HG02759 (cell line): ENCODE measurements around the gene TRAM2.
A peak's percentile ranks its signal among the peaks of the same experiment; 100 is the strongest.
"Not testable (repeated sequence)": the region's sequence is repeated elsewhere in the genome, so short reads cannot be mapped to it uniquely, and the experiment has no call there.

Experiments used
- ATAC-seq: cut with Tn5 transposase; IDR thresholded peaks from one replicate; pipeline ENCODE4 v1.9.1; 2021; ENCODE audit warnings: mild to moderate bottlenecking, moderate library complexity; ENCODE audit not compliant: unreplicated experiment

The TRAM2 gene

GRCh38 chr6:52497652-52498408 lies 79.0 kb downstream of the TRAM2 start:
- peak; percentile 86 for ATAC-seq

- no peak for ATAC-seq
Measured at GRCh38 chr6:52496631-52497030, 80.2 kb downstream of the TRAM2 start.

- ATAC-seq: no peak
Measured at GRCh38 chr6:52495922-52496321, 80.9 kb downstream of the TRAM2 start.

GRCh38 chr6:52494298-52495072 lies 82.4 kb downstream of the TRAM2 start:
- ATAC-seq: no peak

- ATAC-seq: no peak
Measured at GRCh38 chr6:52493669-52494068, 83.2 kb downstream of the TRAM2 start.

GRCh38 chr6:52491203-52492069 lies 85.4 kb downstream of the TRAM2 start:
- peak; percentile 68 for ATAC-seq

GRCh38 chr6:52489881-52490280 lies 87.0 kb downstream of the TRAM2 start:
- ATAC-seq: no peak

GRCh38 chr6:52483671-52484003 lies 93.2 kb downstream of the TRAM2 start:
- no peak for ATAC-seq

GRCh38 chr6:52482903-52483670 lies 93.8 kb downstream of the TRAM2 start:
- no peak for ATAC-seq

GRCh38 chr6:52475307-52475706 lies 101.6 kb downstream of the TRAM2 start:
- no peak for ATAC-seq

- no peak for ATAC-seq
Measured at GRCh38 chr6:52474173-52474572, 102.7 kb downstream of the TRAM2 start.

GRCh38 chr6:52461194-52461593 lies 115.7 kb downstream of the TRAM2 start:
- ATAC-seq: not testable (repeated sequence)

- ATAC-seq: no peak
Measured at GRCh38 chr6:52457096-52457495, 119.8 kb downstream of the TRAM2 start.

- ATAC-seq: no peak
Measured at GRCh38 chr6:52454556-52454955, 122.3 kb downstream of the TRAM2 start.
